RWPE2 (cell line): ENCODE data around the gene CDC25A.
"Not testable (repeated sequence)": the region's sequence is repeated elsewhere in the genome, so short reads cannot be mapped to it uniquely, and the experiment has no call there.

ENCODE experiments used
- ATAC-seq: fragments of 200-7000 bp; cut with Tn5 transposase; 3 replicates; pipeline ENCODE4 v1.9.1; 2021; ENCODE audit warnings: low read depth
- DNase-seq: peaks from one replicate; pipeline ENCODE4 v3.0.0-alpha.2; 2020; ENCODE audit warnings: low spot score
- H3K27ac ChIP-seq: fragments of 450-650 bp; 2 replicates; pipeline ENCODE4 v1.5.1; 2017; ENCODE audit warnings: mild to moderate bottlenecking; ENCODE audit not compliant: poor library complexity, severe bottlenecking
- H3K27me3 ChIP-seq: fragments of 250-450 bp; sonication (Bioruptor Pico); 2 replicates; pipeline ENCODE4 v1.5.1; 2021; ENCODE audit warnings: mild to moderate bottlenecking, moderate library complexity; ENCODE audit not compliant: insufficient read depth, poor library complexity, severe bottlenecking
- H3K36me3 ChIP-seq: fragments of 250-450 bp; sonication (Bioruptor Pico); 2 replicates; pipeline ENCODE4 v1.5.1; 2020; ENCODE audit warnings: low read depth, mild to moderate bottlenecking, moderate library complexity
- H3K4me1 ChIP-seq: fragments of 250-450 bp; sonication (Bioruptor Pico); 2 replicates; pipeline ENCODE4 v1.5.1; 2021; ENCODE audit warnings: mild to moderate bottlenecking, moderate library complexity; ENCODE audit not compliant: insufficient read depth, poor library complexity, severe bottlenecking
- H3K4me3 ChIP-seq: fragments of 250-450 bp; sonication (Bioruptor Pico); 2 replicates; pipeline ENCODE4 v1.5.1; 2021; ENCODE audit warnings: mild to moderate bottlenecking, moderate library complexity; ENCODE audit not compliant: severe bottlenecking
- H3K9me3 ChIP-seq: fragments of 250-450 bp; sonication (Bioruptor Pico); 2 replicates; pipeline ENCODE4 v1.5.1; 2021; ENCODE audit warnings: mild to moderate bottlenecking, moderate library complexity; ENCODE audit not compliant: severe bottlenecking
- CTCF ChIP-seq: fragments of 450-650 bp; IDR thresholded peaks from one replicate; pipeline ENCODE4 v1.5.1; 2017; ENCODE audit warnings: mild to moderate bottlenecking, moderate library complexity; ENCODE audit not compliant: poor library complexity, severe bottlenecking

Gene CDC25A

GRCh38 chr3:48214225-48214624 lies 26.0 kb upstream of the CDC25A start:
- no peak for TF ChIP-seq CTCF
- Histone ChIP-seq H3K9me3 (no peaks in the 10 kb centered on the region), H3K27ac (no peak overlapping the region), H3K27me3 (no peaks in the 10 kb centered on the region), H3K4me3 (no peak overlapping the region), H3K4me1 (no peaks in the 10 kb centered on the region), H3K36me3 (no peaks in the 10 kb centered on the region)
- ATAC-seq (no peak), DNase-seq (no peak)

- H3K27me3 ChIP-seq, ATAC-seq, H3K4me1 ChIP-seq, H3K4me3 ChIP-seq, H3K36me3 ChIP-seq, DNase-seq, H3K9me3 ChIP-seq, H3K27ac ChIP-seq: not testable (repeated sequence)
These were observed 23.6 kb upstream of the CDC25A start for GRCh38 chr3:48211776-48212175.

- H3K27me3 ChIP-seq, H3K36me3 ChIP-seq, H3K27ac ChIP-seq, ATAC-seq, H3K4me3 ChIP-seq, DNase-seq, H3K9me3 ChIP-seq, H3K4me1 ChIP-seq: not testable (repeated sequence)
These were observed 22.3 kb upstream of the CDC25A start for GRCh38 chr3:48210534-48210933.

- no peaks in the 10 kb centered on the region for H3K9me3 ChIP-seq
- DNase-seq (no peak), ATAC-seq (no peak)
- H3K4me1 ChIP-seq = no peaks in the 10 kb centered on the region
- no peak overlapping the region for H3K4me3 ChIP-seq
- no peak for TF ChIP-seq CTCF
- no peak overlapping the region for H3K27ac ChIP-seq
- no peaks in the 10 kb centered on the region for H3K36me3 ChIP-seq
- H3K27me3 ChIP-seq = no peaks in the 10 kb centered on the region
These were observed 21.2 kb upstream of the CDC25A start for GRCh38 chr3:48209445-48209844.

GRCh38 chr3:48208076-48208475 lies 19.9 kb upstream of the CDC25A start:
- Histone ChIP-seq H3K4me1 (no peaks in the 10 kb centered on the region), H3K27ac (no peak overlapping the region), H3K27me3 (no peaks in the 10 kb centered on the region), H3K4me3 (no peak overlapping the region), H3K9me3 (no peaks in the 10 kb centered on the region), H3K36me3 (no peaks in the 10 kb centered on the region)
- DNase-seq (no peak), ATAC-seq (no peak)
- TF ChIP-seq CTCF = no peak

DNA sequence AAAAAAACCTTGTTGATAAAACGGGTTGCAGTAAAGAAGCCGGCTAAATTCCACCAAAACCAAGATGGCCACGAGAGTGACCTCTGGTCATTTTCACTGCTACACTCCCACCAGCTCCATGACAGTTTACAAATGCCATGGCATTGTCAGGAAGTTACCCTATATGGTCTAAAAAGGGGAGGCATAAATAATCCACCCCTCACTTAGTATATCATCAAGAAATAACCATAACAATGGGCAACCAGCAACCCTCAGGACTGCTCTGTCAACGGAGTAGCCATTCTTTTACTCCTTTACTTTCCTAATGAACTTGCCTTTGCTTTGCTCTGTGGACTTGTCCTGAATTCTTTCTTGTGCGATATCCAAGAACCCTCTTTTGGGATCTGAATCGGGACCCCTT lies 14.4 kb upstream of the CDC25A start:
- Histone ChIP-seq H3K4me3 (no peak overlapping the region), H3K4me1 (no peaks in the 10 kb centered on the region), H3K36me3 (no peaks in the 10 kb centered on the region), H3K27ac (no peak overlapping the region), H3K27me3 (no peaks in the 10 kb centered on the region), H3K9me3 (no peaks in the 10 kb centered on the region)
- DNase-seq = no peak
- no peak for TF ChIP-seq CTCF
- ATAC-seq = no peak
